Breast epithelium (tissue), 4 donors: Measurements from ENCODE around the gene SMCO4. TPM values are rescaled to one million over a fixed set of nuclear protein-coding genes. Genes with fewer than 3 reads are reported as not detected.

Experiments used
- DNase-seq, 2 donors: peaks; one replicate each; pipeline ENCODE4 v3.0.0-alpha.2; 2019; ENCODE audit warnings: low spot score in 2 of 2
- H3K27ac ChIP-seq, 2 donors: fragments of 200-600 bp; sonication (generic) in 1 of 2; one replicate each; pipeline ENCODE4 v1.5.1; 2016 to 2019; ENCODE audit warnings: mild to moderate bottlenecking in 1 of 2
- H3K27me3 ChIP-seq, 2 donors: fragments of 200-600 bp; sonication (generic) in 1 of 2; one replicate each; pipeline versions ENCODE4 v1.5.1 to v1.6.0; 2017 to 2019; ENCODE audit warnings: control low read depth in 1 of 2, mild to moderate bottlenecking in 1 of 2
- H3K36me3 ChIP-seq: fragments of 200-600 bp; one replicate; pipeline ENCODE4 v1.5.1; 2019
- H3K4me1 ChIP-seq, 2 donors: fragments of 200-600 bp; sonication (generic); one replicate each; pipeline ENCODE4 v1.5.1; 2016 to 2019; ENCODE audit warnings: control low read depth in 1 of 2
- H3K4me3 ChIP-seq, 3 donors: fragments of 200-600 bp; sonication (generic); 1 replicate in 2 of 3; 2 replicates in 1 of 3; pipeline ENCODE4 v1.5.1; 2016 to 2019; ENCODE audit warnings: mild to moderate bottlenecking in 3 of 3, moderate library complexity in 2 of 3
- H3K9me3 ChIP-seq, 2 donors: fragments of 200-600 bp; sonication (generic) in 1 of 2; one replicate each; pipeline ENCODE4 v1.5.1; 2016 to 2019; ENCODE audit warnings: control low read depth in 1 of 2
- POLR2A ChIP-seq: fragments of 450-650 bp; IDR thresholded peaks from one replicate; pipeline ENCODE4 v1.6.1; 2016; ENCODE audit warnings: antibody characterized with exemption, mild to moderate bottlenecking, moderate library complexity
- POLR2AphosphoS5 ChIP-seq, 3 donors: sonication (generic); formaldehyde crosslinking; IDR thresholded peaks; one replicate each; pipeline ENCODE4 v1.6.1; 2017; ENCODE audit warnings: antibody characterized with exemption in 3 of 3
- intact Hi-C: fragments of 100-400 bp; cut with DNase I; formaldehyde crosslinking; loops from one replicate; pipeline ENCODE4 v1.15.1; 2023; ENCODE audit warnings: low total_unique reads
- total RNA-seq, 3 donors: library from RNA; depleted of rRNA; stranded (reverse); fragments of >200 nt; gene quantifications; one replicate each; pipeline ENCODE4 v1.1.0, GENCODE V29; 2016
- TF ChIP-seq, protein P1 (sequence below), 3 donors: fragments of 450-650 bp; IDR thresholded peaks; one replicate each; pipeline ENCODE4 v1.5.1; 2016 to 2017; ENCODE audit warnings: antibody characterized with exemption in 3 of 3, mild to moderate bottlenecking in 3 of 3, moderate library complexity in 3 of 3

The SMCO4 gene
- total RNA-seq, 3 donors from 2014 or later, result 13.4 to 64.4 (median 21.0) TPM

DNA sequence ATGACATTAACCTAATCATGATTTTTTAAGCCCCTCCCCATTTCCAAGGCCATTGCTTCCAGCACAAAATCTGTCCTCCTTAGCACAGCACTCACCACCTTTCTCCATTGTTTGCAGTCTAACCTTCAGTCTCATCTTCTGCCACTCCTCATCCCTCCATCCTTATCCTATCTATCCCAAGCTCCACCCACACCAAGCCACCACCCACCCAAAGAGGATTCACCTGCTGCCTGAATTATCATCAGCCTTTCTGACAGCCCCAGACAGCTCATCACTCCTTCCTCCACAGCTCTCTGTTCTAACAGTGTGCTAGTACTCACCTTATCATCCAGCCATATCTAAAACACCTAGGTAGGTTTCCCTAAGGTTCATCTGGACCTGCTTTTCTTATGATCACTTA lies 20.7 kb upstream of the SMCO4 start:
- Histone ChIP-seq H3K4me1 (no peaks in the 10 kb centered on the region), H3K9me3 (no peaks in the 10 kb centered on the region), H3K27me3 (no peaks in the 10 kb centered on the region), H3K36me3 (no peaks in the 10 kb centered on the region), H3K4me3 (no peak overlapping the region), H3K27ac (no peak overlapping the region)
- no peak for DNase-seq
- intact Hi-C loops, result no loop called here
- TF ChIP-seq, protein P1, sequence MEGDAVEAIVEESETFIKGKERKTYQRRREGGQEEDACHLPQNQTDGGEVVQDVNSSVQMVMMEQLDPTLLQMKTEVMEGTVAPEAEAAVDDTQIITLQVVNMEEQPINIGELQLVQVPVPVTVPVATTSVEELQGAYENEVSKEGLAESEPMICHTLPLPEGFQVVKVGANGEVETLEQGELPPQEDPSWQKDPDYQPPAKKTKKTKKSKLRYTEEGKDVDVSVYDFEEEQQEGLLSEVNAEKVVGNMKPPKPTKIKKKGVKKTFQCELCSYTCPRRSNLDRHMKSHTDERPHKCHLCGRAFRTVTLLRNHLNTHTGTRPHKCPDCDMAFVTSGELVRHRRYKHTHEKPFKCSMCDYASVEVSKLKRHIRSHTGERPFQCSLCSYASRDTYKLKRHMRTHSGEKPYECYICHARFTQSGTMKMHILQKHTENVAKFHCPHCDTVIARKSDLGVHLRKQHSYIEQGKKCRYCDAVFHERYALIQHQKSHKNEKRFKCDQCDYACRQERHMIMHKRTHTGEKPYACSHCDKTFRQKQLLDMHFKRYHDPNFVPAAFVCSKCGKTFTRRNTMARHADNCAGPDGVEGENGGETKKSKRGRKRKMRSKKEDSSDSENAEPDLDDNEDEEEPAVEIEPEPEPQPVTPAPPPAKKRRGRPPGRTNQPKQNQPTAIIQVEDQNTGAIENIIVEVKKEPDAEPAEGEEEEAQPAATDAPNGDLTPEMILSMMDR (IDR thresholded peaks at IDR 0.05), result no peak
- no peak for TF ChIP-seq POLR2AphosphoS5 (IDR thresholded peaks at IDR 0.05)
- no peak for TF ChIP-seq POLR2A

DNA sequence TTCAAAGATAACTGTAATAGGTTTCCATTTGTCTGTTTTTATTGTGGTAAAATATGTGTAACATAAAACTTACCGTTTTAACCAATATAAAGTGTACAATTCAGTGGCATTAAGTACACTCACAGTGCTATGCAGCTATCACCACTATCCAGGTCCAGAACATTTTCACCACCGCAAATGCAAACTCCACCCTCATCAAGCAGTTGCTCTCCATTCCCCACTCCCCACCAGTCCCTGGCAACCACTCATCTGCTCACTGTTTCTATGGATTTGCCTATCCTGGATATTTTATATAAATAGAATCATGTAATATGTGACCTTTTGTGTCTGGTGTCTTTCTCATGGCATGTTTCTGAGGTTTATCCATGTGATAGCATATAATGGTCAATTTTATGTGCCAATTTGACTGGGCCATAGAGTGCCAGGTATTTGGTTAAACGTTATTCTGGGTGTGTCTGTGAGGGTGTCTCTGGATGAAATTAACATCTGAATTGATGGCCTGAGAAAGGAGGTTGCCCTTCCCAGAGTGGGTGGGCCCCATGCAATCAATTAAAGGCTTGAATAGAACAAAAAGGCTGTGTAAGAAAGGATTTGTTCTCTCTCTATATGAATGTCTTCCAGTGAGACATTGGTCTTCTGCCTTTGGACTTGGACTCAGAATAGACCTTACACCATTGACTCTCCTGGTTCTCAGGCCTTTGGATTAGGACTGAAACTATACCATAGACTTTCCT lies 17.2 kb upstream of the SMCO4 start:
- no peak for DNase-seq
- no peaks in the 10 kb centered on the region for H3K36me3 ChIP-seq
- no peaks in the 10 kb centered on the region for H3K9me3 ChIP-seq
- H3K4me1 ChIP-seq, result no peaks in the 10 kb centered on the region
- intact Hi-C loops, result no loop called here
- no peak overlapping the region for H3K27ac ChIP-seq
- H3K4me3 ChIP-seq, result no peak overlapping the region
- TF ChIP-seq, protein P1 (IDR thresholded peaks at IDR 0.05), result no peak
- TF ChIP-seq POLR2A (no peak), POLR2AphosphoS5 (IDR thresholded peaks at IDR 0.05) (no peak)
- no peaks in the 10 kb centered on the region for H3K27me3 ChIP-seq

DNA sequence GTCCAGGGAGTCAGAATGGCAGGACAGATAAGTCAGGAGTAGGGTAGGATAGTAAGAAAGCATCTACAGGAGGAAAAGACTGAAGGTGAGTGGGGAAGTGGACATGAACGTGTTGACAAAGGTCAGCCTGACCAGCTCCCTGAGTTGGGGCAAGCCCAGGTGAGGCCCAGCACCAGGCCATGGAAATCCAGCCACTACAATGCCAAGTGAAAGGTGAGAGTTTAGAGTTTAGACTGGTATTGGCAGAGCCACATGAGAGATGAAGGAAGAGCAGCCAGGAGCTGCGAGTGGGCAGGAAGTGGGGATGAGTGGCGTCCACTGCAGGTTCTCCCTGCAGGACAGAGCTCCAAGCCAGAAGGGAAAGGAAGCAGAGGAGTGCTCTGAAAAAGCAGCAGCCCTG lies 16.5 kb upstream of the SMCO4 start:
- Histone ChIP-seq H3K4me3 (no peak overlapping the region), H3K36me3 (no peaks in the 10 kb centered on the region)
- intact Hi-C loops, result no loop called here

DNA sequence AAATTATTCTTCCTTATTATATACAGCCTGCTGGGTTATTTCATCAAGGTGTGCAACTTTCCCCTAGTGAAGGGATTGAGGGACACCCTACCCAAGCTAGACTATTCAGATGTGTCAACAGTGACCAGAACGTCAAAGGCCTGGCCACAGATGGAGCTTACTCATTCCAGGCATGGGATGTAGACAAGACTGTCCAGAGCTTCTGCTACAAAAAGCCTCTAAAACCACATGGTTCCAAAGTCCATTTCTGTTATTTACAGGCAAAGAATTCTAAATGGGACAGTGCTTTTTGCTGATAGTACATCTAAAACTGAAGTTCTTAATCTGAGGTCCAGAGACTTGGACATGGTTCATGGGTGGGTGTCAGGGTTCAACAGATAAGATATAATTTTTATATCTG lies 9.7 kb upstream of the SMCO4 start:
- intact Hi-C loops, result no loop called here
- Histone ChIP-seq H3K36me3 (no peaks in the 10 kb centered on the region), H3K4me3 (no peak overlapping the region), H3K9me3 (no peaks in the 10 kb centered on the region), H3K4me1 (no peaks in the 10 kb centered on the region), H3K27ac (no peak overlapping the region), H3K27me3 (no peaks in the 10 kb centered on the region)
- no peak for TF ChIP-seq POLR2A
- TF ChIP-seq POLR2AphosphoS5 (IDR thresholded peaks at IDR 0.05), result no peak
- TF ChIP-seq, protein P1 (IDR thresholded peaks at IDR 0.05), result no peak
- DNase-seq, result no peak

More for the DNA sequence above, 16.5 kb upstream of the SMCO4 start:
- no peak for DNase-seq
- Histone ChIP-seq H3K4me1 (no peaks in the 10 kb centered on the region), H3K9me3 (no peaks in the 10 kb centered on the region), H3K27me3 (no peaks in the 10 kb centered on the region), H3K27ac (no peak overlapping the region)
- TF ChIP-seq, protein P1 (IDR thresholded peaks at IDR 0.05), result no peak
- TF ChIP-seq POLR2AphosphoS5 (IDR thresholded peaks at IDR 0.05), result no peak
- TF ChIP-seq POLR2A, result no peak

DNA sequence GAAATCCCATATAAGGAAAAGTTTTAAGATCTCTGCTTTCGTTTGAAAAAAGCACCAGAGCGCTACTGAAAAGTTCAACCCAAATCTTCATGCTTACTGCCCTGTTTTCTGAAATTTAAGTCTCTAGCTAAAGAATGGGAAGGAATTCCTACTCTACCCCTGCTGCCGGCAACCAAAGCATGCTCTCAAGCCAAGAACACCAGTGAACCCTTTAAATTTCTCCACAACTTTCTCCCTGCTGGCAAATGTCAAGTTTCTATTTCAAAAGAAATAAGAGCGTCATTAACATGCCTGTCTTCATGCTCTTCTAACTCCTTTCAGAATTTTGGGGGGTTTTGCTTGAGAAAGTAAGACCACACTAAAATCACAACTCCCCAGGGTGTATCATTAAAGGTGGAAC lies 6.8 kb upstream of the SMCO4 start:
- Histone ChIP-seq H3K4me3 (no peak overlapping the region), H3K36me3 (no peaks in the 10 kb centered on the region), H3K4me1 (no peaks in the 10 kb centered on the region), H3K27me3 (no peaks in the 10 kb centered on the region), H3K9me3 (no peaks in the 10 kb centered on the region), H3K27ac (no peak overlapping the region)
- intact Hi-C loops, result no loop called here
- TF ChIP-seq POLR2A (no peak), POLR2AphosphoS5 (IDR thresholded peaks at IDR 0.05) (no peak)
- TF ChIP-seq, protein P1 (IDR thresholded peaks at IDR 0.05), result no peak
- DNase-seq, result no peak
